WI38 (cell line): ENCODE results near the gene CSTPP1.

Source experiments
- H3K4me3 ChIP-seq: 2 replicates; pipeline ENCODE4 v1.5.1; 2011; ENCODE audit warnings: low read depth, mild to moderate bottlenecking, control low read depth, low read length
- TF ChIP-seq, protein P1 (sequence below): IDR thresholded peaks from 2 replicates; pipeline ENCODE4 v1.5.1; 2012; ENCODE audit warnings: low read depth, mild to moderate bottlenecking, control low read depth, low read length

Gene CSTPP1

GRCh38 chr11:47121056-47121455 lies 184.5 kb downstream of the CSTPP1 start:
- TF ChIP-seq, protein P1, sequence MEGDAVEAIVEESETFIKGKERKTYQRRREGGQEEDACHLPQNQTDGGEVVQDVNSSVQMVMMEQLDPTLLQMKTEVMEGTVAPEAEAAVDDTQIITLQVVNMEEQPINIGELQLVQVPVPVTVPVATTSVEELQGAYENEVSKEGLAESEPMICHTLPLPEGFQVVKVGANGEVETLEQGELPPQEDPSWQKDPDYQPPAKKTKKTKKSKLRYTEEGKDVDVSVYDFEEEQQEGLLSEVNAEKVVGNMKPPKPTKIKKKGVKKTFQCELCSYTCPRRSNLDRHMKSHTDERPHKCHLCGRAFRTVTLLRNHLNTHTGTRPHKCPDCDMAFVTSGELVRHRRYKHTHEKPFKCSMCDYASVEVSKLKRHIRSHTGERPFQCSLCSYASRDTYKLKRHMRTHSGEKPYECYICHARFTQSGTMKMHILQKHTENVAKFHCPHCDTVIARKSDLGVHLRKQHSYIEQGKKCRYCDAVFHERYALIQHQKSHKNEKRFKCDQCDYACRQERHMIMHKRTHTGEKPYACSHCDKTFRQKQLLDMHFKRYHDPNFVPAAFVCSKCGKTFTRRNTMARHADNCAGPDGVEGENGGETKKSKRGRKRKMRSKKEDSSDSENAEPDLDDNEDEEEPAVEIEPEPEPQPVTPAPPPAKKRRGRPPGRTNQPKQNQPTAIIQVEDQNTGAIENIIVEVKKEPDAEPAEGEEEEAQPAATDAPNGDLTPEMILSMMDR, result no peak
- H3K4me3 ChIP-seq, result no peak overlapping the region

- no peak overlapping the region for H3K4me3 ChIP-seq
- TF ChIP-seq, protein P1, result no peak
These were observed 185.2 kb downstream of the CSTPP1 start for GRCh38 chr11:47121731-47122130.

DNA sequence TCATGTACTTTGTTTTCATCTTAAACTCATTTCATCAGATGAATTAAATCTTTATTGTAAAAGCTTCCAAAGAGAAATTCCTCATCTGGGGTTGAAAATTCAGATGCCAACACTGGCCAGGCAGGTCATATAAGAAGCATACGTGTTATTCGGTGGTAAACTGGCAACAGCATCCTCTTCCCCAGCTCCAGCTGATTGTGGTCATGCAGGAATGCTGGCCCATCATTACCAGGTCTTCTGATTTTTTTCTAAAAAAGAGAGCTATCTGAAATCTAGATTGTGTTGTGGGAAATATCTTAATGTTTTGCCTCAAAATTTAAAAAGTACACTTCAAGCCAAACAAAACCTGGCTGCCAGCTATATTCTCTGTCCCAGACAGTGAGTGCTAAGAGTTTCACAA lies 186.5 kb downstream of the CSTPP1 start:
- no peak overlapping the region for H3K4me3 ChIP-seq
- TF ChIP-seq, protein P1, result no peak

- TF ChIP-seq, protein P1, result no peak
- H3K4me3 ChIP-seq, result no peak overlapping the region
These were observed 188.1 kb downstream of the CSTPP1 start for GRCh38 chr11:47124675-47125074.

GRCh38 chr11:47125083-47125482 lies 188.5 kb downstream of the CSTPP1 start:
- H3K4me3 ChIP-seq, result no peak overlapping the region
- TF ChIP-seq, protein P1, result no peak

DNA sequence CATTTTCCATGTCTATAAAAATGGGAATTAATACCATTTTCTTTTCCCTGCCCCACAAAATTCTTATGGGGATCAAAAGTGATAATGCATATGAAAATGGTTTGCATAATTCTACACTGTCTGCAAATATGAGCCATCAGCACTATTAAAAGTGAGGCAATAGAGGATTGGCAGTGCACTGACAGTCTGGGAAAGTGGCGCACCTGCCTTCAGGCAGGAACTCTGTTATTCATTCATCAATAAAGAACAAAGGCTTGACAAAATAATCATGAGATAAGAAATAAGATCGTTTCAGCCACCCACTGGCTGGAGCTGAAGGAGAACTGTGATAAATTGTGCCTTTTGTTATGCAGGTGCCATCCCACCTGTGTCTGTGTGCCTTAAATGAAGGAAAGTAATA lies 190.7 kb downstream of the CSTPP1 start:
- H3K4me3 ChIP-seq, result no peak overlapping the region
- TF ChIP-seq, protein P1, result no peak

DNA sequence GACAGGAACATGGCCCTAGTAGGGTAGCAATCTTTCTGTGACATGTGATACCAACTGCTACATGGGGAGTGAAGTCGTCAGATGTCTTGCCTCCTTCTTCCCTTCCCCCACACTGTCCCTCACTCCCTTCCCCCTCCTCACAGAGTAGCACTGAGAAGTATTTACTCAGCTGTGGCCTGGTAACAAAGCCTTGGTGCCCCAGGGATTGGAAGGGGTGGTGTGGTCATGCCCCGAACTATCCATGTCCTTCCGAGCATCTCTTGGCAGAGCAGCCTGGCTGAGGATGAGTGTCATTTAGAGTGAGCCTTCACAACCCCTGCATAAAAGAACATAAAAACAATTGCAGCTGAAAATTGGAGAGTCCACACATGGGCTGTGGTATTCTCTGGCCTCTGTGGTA lies 194.0 kb downstream of the CSTPP1 start:
- TF ChIP-seq, protein P1, result no peak
- H3K4me3 ChIP-seq, result no peak overlapping the region
